KBM-7 (cell line): Measurements from ENCODE around the gene CDH4.

Experiments
- DNase-seq: peaks from one replicate; pipeline ENCODE4 v3.0.0-alpha.2; 2015
- in situ Hi-C: fragments of 300-500 bp; cut with MboI; formaldehyde crosslinking; loops from 2 replicates; pipeline ENCODE4 v1.14.3; 2020; ENCODE audit warnings: low sequenced_read_pairs, low pct_unique_long_range_greater_than_20kb, mixed read lengths

CDH4 gene

DNA sequence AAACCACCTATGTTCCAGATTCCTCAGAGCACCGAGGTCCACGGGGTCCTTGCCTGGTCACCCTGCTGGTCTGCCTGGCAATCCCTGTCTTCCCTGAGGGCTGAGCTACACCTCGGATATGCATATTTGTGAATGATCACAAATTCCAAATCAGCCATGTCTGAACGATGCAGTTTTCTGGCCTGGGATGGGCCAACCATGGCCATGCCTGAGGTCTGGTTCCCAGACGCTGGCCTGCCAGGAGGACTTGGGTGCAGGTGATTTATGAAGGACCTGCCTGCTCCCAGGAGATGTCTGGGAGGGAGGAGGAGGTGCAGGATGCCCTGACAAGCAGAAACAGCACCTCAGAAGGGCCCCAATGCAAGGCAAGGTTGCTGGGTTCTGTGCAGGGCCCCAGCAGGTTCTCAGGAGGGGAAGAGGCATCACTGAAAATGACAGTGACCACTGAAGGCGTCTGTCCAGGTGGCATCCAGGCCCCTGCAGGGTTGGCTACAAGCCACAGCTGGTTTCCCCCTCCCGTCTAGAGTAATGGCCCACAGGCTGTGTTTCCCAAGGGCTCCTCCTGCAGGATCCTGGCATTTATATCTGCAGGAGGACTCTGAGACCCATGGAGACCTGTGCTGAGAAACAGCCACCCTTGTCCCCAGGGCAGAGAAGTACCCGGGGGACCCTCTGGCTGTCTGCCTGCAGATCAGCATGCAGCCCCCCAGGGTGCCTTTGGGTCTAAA is 608.4 kb downstream of the CDH4 start:
- in situ Hi-C loops: no loop called here
- no peak for DNase-seq

DNA sequence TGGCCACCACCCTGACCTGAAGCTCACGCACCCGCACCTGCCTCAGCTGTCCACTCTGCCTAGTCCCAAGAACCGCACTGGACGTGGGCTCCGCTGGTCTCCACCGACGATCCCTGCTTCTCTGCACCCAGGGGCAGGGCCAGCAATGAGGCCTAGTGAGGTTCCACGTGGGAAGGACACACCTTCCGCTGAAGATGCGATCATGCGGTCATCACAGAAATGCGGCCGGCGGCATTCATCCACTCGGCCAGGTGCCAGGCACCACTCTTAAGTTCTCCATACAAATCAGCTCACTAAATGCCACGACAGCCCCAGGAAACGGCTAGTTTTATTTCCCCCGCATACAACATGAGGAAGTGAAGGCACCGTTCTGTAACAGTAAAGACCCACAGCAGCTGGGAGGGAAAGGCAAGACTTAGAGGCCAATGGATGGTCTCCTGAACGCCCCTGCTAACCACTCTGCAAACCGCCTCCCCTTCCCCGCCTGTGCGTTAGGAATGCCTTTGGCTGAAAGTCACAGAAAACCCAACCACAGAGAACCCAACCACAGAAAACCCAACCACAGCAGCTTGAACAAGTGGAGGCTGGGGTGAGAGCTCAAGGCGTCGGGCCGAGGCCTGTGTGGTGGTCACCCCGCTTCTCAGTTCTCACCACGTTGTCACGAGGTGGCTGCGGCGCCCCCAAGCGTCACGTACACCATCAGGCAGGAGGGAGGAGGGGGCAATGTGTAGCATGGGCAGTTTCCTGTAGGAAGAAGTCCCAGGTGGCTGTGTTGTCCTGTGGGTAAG is 609.2 kb downstream of the CDH4 start:
- in situ Hi-C loops: no loop called here
- DNase-seq: no peak

DNA sequence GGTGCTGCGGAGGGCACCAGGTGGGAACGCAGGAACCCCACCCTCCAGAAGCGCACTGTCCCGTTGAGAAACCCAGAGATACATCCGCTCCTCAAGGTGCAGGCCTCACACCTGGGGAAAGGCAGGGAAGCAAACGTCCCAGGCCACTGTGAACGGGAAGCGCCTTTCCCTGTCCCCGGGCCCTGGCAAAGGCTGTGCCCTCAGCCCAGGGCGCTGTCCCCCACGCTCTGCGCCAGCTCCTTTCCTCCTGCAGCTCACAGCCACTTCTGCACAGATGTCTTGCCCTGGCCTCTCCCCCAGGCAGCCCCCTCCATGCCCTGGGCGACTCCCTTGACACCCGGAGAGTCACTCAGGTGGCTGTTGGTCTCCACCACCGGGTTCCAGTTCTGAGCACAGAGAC is 609.8 kb downstream of the CDH4 start:
- in situ Hi-C loops: no loop called here
- DNase-seq: no peak

DNA sequence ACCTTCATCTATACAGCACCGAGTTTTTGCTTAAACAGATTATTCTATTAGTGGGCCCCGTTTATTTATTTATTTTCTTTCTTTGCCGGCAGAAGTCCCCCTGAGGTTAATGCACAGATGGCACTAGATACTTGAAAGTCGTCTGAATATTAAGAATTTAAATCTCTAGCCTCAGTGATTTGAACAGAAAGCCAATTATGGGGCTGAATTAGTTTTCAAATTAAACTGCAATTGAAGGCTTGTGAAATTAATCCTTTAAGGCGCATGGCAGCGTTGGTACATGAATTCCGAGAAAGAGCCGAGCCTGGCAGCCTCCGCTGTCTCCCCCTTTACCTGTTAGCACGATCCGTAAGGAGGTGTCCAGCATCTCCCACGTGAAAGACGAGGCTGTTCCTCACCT is 610.8 kb downstream of the CDH4 start:
- in situ Hi-C loops: no loop called here
- no peak for DNase-seq

DNA sequence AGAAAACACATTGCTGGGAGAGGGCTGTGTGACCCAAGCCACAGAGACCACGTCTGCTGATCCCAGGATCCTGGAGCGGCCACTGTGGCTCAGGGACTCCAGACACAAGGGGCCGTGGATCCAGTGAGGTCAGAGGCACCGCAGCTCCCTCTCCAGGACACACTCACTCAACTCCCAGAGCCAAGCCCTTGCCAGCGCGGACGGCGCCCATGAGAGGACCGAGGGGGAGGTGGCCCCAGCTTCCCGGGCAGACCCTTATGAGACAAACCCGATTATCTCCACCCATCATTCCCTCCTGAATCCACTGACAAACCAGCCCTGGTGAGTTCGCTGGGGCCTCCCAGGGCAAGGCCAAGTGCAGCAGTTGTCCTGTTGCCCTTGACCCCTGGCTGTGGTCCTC is 612.4 kb downstream of the CDH4 start:
- no peak for DNase-seq
- in situ Hi-C loops: no loop called here

DNA sequence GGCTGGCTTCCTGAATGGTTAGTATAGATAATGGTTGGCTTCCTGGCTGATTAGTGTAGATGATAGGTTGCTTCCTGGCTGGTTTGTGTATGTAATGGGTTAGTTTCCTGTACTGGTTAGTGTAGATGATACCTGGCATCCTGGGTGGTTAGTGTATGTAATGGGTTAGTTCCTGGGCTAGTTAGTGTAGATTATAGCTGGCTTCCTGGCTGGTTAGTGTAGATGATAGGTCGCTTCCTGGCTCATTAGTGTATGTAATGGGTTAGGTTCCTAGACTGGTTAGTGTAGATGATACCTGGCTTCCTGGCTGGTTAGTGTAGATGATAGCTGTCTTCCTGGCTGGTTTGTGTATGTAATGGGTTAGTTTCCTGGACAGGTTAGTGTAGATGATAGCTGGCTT is 613.3 kb downstream of the CDH4 start:
- DNase-seq: no peak
- in situ Hi-C loops: no loop called here

DNA sequence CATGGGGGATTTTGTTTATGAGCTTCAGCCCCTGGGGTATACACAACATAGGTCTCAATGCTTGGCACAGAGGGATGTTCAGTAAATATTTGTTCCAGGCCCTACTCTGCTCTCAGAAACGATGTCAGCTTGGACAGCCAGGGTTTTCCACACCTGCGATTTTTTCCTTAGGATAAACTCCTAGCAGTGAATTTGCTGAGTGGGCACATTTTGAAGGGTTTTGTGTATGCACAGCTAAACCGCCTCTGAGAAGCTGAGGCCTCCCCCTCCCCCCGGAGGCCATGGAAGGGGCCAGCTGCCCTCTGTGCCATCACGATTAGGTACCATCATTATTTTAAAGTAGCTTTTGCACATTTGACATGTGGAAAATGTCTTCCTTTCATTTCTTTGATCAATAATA is 614.1 kb downstream of the CDH4 start:
- no peak for DNase-seq
- in situ Hi-C loops: no loop called here

DNA sequence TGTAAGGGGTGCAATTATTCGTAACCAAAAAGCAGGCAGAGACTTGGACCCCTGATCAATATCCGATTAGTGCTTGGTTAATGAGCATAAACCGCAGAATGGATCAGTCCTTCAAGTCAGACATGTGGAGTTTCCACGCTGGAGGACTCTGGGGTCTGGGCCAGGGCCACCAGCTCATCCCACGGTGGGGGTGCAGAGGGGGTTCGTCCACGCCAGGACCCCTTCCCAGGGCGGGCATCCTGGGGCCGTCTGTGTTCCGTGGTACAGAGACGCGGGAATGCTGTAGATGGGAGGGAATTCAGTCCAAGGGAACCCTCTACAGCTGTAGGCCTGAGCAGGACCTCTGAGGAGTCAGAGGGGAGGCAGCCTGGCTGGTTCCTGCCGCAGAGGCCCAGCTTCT is 615.9 kb downstream of the CDH4 start:
- in situ Hi-C loops: no loop called here
- DNase-seq: no peak

DNA sequence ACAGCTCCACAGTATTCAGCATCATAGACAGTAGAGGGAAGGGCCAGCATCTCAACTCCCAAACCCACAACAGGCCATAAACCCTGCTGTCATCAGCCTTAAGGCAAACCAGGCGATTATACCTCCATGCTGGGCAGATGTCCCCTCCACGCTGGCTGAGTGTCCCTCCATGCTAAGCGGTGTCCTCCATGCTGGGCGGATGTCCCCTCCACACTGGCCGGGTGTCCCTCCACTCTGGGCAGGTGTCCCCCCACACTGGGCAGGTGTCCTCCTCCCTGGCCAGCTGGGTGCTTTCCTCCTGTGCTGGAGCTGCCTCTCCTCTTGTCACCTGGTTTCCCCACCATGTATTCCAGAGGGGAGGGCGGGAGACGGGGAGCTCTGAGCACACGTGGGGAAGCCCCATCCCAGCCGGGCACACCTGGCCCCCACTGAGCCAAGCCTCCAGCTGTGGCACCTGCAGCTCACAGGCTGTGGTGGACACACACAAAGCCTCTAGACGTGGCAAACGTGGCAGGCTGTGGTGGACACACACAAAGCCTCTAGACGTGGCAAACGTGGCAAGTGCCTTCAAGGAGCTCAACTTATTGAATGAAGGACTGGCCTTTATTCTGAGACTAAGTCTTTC is 616.5 kb downstream of the CDH4 start:
- in situ Hi-C loops: no loop called here
- no peak for DNase-seq

DNA sequence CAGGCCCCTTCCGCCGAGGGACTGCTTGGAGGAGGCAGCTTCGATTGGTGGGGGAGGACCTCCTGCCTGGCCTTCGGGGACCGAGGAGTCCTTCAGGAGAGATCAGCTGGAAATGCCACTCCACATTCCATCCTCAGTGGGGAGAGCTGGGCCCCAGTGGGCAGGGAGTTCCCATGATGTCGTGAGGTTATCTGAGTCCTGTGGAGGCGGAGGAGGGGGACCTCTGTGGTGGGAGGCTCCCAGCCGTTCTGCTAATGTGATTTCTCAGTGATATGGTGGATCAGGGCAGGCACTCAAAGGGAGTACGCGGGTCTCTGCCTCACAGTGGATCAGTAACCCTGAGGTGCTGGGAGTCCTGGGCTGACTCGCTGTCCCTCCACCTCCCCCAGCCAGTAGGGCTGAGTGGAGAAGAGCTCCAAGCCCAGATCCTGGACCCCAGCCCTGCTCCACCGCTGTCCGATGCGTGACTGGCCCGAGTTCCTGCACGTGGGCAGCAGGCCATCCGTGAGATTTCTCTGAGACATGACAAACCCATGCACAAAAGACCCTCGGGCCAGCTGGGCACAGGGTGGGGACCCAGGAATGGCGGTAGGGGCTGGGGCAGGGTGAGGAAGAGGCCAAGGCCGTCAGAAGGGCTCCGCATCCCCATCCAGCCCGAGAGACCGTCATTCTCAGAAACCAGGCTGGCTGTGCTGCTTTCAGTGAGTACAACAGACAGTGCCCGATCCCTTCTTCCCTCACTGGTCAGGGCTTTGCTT is 617.9 kb downstream of the CDH4 start:
- in situ Hi-C loops: no loop called here
- DNase-seq: no peak

DNA sequence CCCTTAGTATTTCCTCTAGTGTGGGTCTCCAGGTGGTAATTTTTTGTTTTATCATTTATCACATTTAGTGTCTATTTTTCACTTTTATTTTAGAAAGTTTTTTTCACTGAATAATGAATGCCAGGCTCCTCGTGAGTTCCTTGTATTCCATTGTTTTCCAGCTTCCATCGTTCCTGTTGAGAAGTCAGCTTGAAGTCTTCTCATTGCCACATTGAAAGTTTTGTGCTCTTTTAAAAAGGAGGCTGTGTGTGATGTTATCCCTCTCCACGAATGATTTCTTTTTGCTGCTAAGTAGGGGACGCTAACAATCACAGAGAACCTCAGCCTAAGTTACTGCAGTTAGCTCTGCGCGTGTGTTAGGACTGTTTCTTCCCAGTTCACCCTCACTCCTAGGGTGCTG is 619.1 kb downstream of the CDH4 start:
- in situ Hi-C loops: no loop called here
- no peak for DNase-seq

DNA sequence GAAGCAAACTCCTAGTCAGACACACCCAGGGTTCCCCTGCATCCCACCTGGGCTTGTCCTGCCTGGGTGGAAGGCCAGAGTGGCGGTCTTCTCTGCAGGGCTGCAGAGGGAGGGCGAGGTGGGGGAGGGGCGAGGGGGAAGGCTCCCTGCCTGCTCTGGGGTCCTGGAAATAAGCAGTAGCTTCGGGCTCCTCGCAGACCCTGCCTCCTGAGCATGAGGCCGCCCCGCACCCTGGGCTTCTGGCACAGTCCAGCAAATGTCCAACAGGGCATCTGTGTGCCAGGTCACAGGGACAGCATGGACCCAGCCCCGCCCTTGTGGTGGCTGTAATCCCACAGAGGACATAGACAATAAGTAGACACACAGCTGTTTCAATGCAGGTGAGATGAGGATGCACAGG is 619.9 kb downstream of the CDH4 start:
- DNase-seq: no peak
- in situ Hi-C loops: no loop called here

DNA sequence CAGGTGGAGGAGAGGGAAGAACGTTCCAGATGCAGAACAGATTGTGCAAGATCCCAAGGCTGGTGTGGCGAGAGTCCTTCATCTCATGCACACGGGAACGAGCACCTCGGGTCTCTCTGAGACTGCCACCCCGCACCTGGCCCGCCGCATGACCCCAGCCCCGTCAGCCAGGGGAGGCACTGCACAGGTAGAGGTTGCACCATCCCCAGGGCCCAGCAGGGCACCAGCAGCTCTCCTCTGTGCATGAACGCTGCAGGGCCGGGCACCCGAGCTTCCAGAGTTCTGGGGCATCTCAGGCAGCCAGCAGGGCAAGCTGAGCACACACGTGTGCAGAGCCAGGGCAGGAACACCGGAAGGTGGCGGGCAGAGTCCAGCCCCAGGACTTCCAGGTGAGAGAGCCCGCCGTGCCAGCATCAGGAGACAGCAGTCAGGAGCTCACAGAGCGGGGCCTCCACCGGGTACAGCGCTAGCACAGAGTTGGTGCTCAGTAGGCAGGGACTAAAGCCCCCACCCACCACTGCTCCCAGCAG is 620.4 kb downstream of the CDH4 start:
- in situ Hi-C loops: no loop called here
- no peak for DNase-seq

DNA sequence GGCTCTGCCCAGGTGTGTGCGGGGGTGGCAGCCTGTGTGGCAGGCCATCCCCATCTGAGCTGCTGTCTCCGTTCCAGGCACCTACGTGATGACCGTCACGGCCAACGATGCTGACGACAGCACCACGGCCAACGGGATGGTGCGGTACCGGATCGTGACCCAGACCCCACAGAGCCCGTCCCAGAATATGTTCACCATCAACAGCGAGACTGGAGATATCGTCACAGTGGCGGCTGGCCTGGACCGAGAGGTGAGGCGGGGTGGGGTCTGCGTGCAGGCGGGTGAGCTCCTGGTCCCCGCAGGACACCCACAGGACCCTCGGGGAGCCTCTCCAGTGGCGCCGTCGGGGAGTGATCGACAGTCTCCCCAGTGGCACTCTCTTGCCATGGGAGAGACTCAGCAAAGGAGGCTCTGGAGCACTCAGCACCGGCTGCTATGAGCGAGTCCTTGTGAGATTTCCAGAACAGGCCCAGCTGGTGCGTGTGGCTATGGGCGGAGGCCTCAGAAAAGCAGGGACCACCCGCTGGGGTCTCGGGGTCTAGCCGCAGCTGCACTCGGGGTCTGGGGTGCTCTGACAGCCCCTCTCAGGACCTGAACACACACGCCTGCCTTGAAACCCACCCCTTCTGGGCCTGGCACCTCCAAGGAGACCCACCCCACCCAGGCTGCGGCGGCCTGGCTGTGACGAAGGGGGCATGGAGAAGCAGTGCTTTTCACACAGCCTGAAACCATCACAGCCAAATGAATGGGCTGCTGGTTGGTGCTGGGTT is 621.8 kb downstream of the CDH4 start:
- no peak for DNase-seq
- in situ Hi-C loops: no loop called here

DNA sequence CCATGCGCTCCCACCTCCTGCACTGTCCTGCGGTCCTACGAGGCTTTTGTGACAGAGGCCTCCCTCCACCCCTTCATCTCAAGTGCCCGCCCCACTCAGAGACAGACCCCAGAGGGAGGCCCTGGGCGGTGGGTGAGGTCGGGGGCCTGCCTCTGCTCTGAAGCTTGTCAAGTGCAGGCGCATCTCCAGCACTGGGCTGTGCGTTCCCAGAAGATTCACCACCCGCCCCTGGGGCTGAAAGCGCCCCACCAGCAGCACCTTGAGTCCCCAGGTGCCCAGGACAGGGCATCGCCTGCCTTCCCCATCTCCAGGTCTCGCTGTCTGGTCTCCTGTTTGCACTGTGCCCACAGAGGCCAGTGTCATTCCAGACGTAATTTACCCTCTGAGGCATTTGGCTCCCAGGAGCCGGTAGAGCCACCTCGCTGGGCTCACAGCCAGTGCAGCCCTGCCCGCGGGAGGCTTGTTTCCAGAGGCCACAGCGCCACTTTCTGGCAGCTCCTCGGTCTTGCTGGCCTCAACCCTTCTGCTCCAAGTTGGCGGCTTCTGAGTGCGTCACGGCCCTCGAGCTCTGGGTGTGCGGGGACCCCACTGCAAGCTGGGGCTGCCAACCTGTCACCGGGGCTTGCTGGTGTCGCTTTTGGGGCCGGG is 622.5 kb downstream of the CDH4 start:
- DNase-seq: no peak
- in situ Hi-C loops: no loop called here

DNA sequence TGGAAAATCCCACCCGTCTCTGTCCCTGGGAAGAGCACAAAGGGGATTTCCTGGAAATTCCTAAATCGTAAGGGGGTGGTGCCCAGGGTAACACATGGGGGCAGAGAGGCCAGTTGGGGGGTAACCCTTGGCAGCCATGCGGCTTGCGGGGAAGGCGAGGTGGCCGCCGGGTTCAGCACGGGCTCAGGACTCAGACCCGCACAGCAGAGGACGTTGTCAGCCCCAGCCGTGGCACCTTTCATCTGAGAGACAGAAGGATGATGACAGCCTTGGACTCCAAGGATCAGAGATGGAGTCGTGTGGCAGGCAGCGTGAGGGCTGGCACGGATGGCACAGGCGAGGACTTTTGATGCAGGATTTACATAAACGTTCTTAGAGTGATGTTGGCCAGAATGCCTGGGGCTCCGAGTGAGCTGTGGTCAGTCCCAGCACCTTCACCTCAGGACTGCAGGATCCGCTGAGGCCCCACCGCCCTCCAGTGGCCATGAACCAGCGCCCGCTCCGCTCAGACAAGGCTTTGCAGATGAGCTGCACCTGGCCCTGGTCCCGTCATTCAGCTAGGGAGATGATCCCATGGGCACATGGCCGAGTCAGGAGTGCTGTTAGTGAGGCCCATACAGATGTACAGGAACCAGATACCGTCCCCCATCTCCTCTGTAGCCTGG is 623.3 kb downstream of the CDH4 start:
- in situ Hi-C loops: no loop called here
- no peak for DNase-seq

DNA sequence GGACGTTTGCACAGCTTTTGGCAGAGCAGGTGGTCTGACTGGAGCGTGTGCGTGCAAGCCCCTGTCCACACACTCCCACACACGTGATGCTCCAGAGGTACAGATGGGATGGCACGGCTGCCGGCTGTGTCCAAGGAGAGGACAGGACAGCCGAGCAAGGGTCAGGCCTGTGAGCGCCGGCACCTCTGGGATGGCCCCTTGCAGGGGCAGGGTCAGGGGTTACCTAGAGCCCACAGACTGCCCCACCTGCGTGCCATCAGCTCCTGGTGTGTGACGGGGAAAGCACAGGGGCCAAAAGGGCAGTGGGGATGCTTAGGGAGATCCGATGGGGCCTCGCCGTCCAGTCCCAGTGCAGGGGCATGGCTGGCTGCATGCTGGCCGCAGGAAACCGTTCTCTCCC is 623.9 kb downstream of the CDH4 start:
- in situ Hi-C loops: no loop called here

More for the DNA sequence above, 623.9 kb downstream of the CDH4 start:
- no peak for DNase-seq
